Ammon's horn (tissue), 1 donor: Measurements from ENCODE around the gene IFT25.
A peak's percentile ranks its signal among the peaks of the same experiment; 100 is the strongest.

Experiments
- DNase-seq: peaks from one replicate; pipeline ENCODE4 v3.0.0-alpha.2; 2016; ENCODE audit warnings: low spot score

Gene IFT25

GRCh38 chr1:53927376-53927881 is 18.1 kb downstream of the IFT25 start:
- DNase-seq: no peak

- no peak for DNase-seq
These were observed 25.8 kb downstream of the IFT25 start for GRCh38 chr1:53919675-53920066.

- DNase-seq: no peak
These were observed 27.2 kb downstream of the IFT25 start for GRCh38 chr1:53918343-53918742.

- DNase-seq: no peak
These were observed 32.0 kb downstream of the IFT25 start for GRCh38 chr1:53913352-53914033.

GRCh38 chr1:53911442-53911841 is 34.1 kb downstream of the IFT25 start:
- DNase-seq: no peak

- DNase-seq: no peak
These were observed 35.6 kb downstream of the IFT25 start for GRCh38 chr1:53909946-53910345.

- DNase-seq: no peak
These were observed 39.4 kb downstream of the IFT25 start for GRCh38 chr1:53906121-53906520.

GRCh38 chr1:53905509-53905908 is 40.0 kb downstream of the IFT25 start:
- DNase-seq: no peak

GRCh38 chr1:53902235-53903138 is 43.0 kb downstream of the IFT25 start:
- DNase-seq: no peak

GRCh38 chr1:53899708-53900107 is 45.8 kb downstream of the IFT25 start:
- no peak for DNase-seq

GRCh38 chr1:53899206-53899628 is 46.3 kb downstream of the IFT25 start:
- DNase-seq: peak; percentile 38

GRCh38 chr1:53896635-53897229 is 48.8 kb downstream of the IFT25 start:
- DNase-seq: no peak

- DNase-seq: no peak
These were observed 50.1 kb downstream of the IFT25 start for GRCh38 chr1:53895421-53895820.

GRCh38 chr1:53894644-53895043 is 50.9 kb downstream of the IFT25 start:
- DNase-seq: no peak

GRCh38 chr1:53893999-53894636 is 51.4 kb downstream of the IFT25 start, which contains the start of gene DIO1:
Gene DIO1 (plus strand): TSS chr1:53894187. CDS start chr1:53894211, 24 bp downstream.
- no peak for DNase-seq

GRCh38 chr1:53892911-53893310 is 52.6 kb downstream of the IFT25 start:
- peak; percentile 82 for DNase-seq

GRCh38 chr1:53891678-53892077 is 53.8 kb downstream of the IFT25 start:
- DNase-seq: no peak

GRCh38 chr1:53891018-53891417 is 54.5 kb downstream of the IFT25 start:
- no peak for DNase-seq

- DNase-seq: no peak
These were observed 55.0 kb downstream of the IFT25 start for GRCh38 chr1:53890522-53890941.

- peak; percentile 95 for DNase-seq
These were observed 55.9 kb downstream of the IFT25 start, which contains the start of gene YIPF1 for GRCh38 chr1:53889304-53890298. Gene YIPF1 (minus strand): TSS chr1:53889797. CDS start chr1:53888937, 860 bp downstream.

- no peak for DNase-seq
These were observed 56.8 kb downstream of the IFT25 start for GRCh38 chr1:53888681-53889080.
